Activated CD8-positive, alpha-beta T cell treated with anti-CD3 and anti-CD28 coated beads for 36 hours (primary cell): ENCODE data around the gene BCL11B. TPM values are rescaled to one million over a fixed set of nuclear protein-coding genes. Genes with fewer than 3 reads are reported as not detected.

ENCODE experiments used
- ATAC-seq: fragments of 200-7000 bp; cut with Tn5 transposase; one replicate; pipeline ENCODE4 v1.10.0; 2021; ENCODE audit warnings: mild to moderate bottlenecking, moderate library complexity
- CTCF ChIA-PET: fragments of 350-600 bp; sonication (Branson Sonifier 250); formaldehyde crosslinking; loops from one replicate; lab custom pipeline; 2021; ENCODE audit warnings: antibody characterized with exemption; lab: Charles Lee
- POLR2A ChIA-PET: fragments of 350-600 bp; sonication (Branson Sonifier 250); formaldehyde crosslinking; loops from one replicate; lab custom pipeline; 2021; ENCODE audit warnings: antibody characterized with exemption; lab: Charles Lee
- DNase-seq: peaks from one replicate; pipeline ENCODE4 v3.0.0-alpha.2; 2020
- H3K27ac Mint-ChIP-seq: one replicate; pipeline ENCODE4 v1.8.0; 2021; ENCODE audit warnings: mild to moderate bottlenecking, mixed read lengths
- H3K27me3 Mint-ChIP-seq: one replicate; pipeline ENCODE4 v1.8.0; 2021; ENCODE audit warnings: mixed read lengths
- H3K36me3 Mint-ChIP-seq: one replicate; pipeline ENCODE4 v1.8.0; 2021; ENCODE audit warnings: low read depth, mixed read lengths
- H3K4me1 Mint-ChIP-seq: one replicate; pipeline ENCODE4 v1.8.0; 2021; ENCODE audit warnings: low read depth, mixed read lengths
- H3K4me3 Mint-ChIP-seq: one replicate; pipeline ENCODE4 v1.8.0; 2021; ENCODE audit warnings: mild to moderate bottlenecking, moderate library complexity, mixed read lengths
- H3K9me3 Mint-ChIP-seq: one replicate; pipeline ENCODE4 v1.8.0; 2021; ENCODE audit warnings: mixed read lengths
- CTCF ChIP-seq: fragments of 200-600 bp; IDR thresholded peaks from one replicate; pipeline ENCODE4 v1.8.0; 2022; ENCODE audit warnings: antibody characterized with exemption, mild to moderate bottlenecking
- intact Hi-C: fragments of 100-400 bp; cut with micrococcal nuclease; formaldehyde crosslinking; loops from one replicate; pipeline ENCODE4 v1.10.0; 2022
- total RNA-seq, 2 experiments: library from RNA; stranded (reverse); gene quantifications; one replicate each; pipeline ENCODE4 v1.2.3, GENCODE V29; 2021

Gene BCL11B
- total RNA-seq, 2 experiments from 2014 or later: 48.5 to 53.0 TPM

- ChIA-PET POLR2A (interaction anchor here (0.6 kb wide), 1 partner anchor 941 kb away, joined by 4 read pairs; no protein-coding TSS in a partner anchor), CTCF (no interaction called here)
- ATAC-seq (no peak), DNase-seq (no peak)
- Mint-ChIP-seq H3K4me1 (peaks cover 5% of the 10 kb centered on the region), H3K27me3 (peaks cover 1% of the 10 kb centered on the region), H3K4me3 (no peak overlapping the region), H3K27ac (no peak overlapping the region), H3K36me3 (no peaks in the 10 kb centered on the region), H3K9me3 (no peaks in the 10 kb centered on the region)
- TF ChIP-seq CTCF: no peak
- intact Hi-C loops: no loop called here
These were observed 152.2 kb downstream of the BCL11B start for GRCh38 chr14:99119554-99120525.

Other genes with a start within 250 kb of the BCL11B start
- 10 to 100 TPM; 49.9 to 50.7 TPM for gene SETD3, start 208.7 kb upstream of the BCL11B start, total RNA-seq
- gene CCNK, start 209.2 kb upstream of the BCL11B start, total RNA-seq: 10 to 100 TPM; 90.2 to 98.8 TPM